ENCODE results near the gene SLC2A5.
"Not testable (repeated sequence)": the region's sequence is repeated elsewhere in the genome, so short reads cannot be mapped to it uniquely, and the experiment has no call there.

SLC2A5 gene

DNA sequence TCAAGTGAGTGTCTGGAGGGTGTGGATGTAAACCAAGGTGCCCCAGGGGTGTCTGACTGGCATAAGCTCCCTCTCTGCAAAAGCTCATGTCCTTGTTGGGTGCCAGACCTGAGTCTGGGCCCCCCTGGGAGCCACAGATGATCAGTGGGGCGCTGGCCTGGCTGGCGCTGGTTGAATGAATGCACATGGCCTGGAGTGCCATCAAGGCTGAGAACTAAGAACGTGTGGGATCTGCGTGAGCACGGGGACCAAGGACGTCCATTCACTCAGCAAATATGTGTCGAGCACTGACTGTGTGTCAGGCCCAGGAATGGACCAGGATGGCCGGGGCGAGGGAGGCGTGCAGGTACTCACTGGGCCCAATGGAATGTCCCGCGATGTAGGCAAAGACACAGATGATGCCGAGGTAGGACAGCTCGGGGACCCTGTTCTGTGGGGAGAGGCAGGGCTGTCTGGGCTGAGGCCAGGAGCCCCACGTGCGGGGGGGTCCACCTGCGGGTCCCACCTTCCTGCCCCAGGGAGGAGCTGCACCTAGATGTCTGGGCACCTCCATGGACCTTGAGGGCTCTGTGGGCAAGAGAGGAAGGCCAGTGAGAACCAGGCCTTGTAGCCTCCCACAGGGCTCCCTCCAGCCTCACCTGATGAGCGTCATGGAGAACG lies 62.3 kb downstream of the SLC2A5 start:
- no peaks in the 10 kb centered on the region for H3K4me1 ChIP-seq (ENCODE audit: control insufficient read depth, insufficient read depth, low read length)
- no peaks in the 10 kb centered on the region for H3K36me3 ChIP-seq (ENCODE audit: control insufficient read depth, insufficient read depth, low read length)
- H3K9me3 ChIP-seq (ENCODE audit: control insufficient read depth, insufficient read depth, low read length), result no peaks in the 10 kb centered on the region
- H3K9ac ChIP-seq (ENCODE audit: low read depth, low read length), result no peak overlapping the region
- no peaks in the 10 kb centered on the region for H3K27me3 ChIP-seq (ENCODE audit: control insufficient read depth, insufficient read depth, low read length)
- H3K4me3 ChIP-seq (ENCODE audit: low read depth, low read length), result no peak overlapping the region

DNA sequence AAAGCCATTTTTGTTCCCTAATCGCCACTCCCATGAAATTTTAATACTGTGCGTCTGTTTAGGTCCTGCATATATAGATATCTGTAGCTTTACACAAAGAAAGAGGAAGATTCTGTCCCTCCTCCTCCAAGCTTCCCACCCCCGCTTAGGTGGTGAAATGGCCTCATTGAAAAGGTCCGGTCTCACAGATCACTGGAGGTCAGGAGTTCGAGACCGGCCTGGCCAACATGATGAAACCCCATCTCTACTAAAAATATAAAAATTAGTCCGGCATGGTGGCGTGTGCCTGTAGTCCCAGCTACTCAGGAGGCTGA lies 64.1 kb downstream of the SLC2A5 start:
- H3K4me1 ChIP-seq (ENCODE audit: control insufficient read depth, insufficient read depth, low read length), result no peaks in the 10 kb centered on the region
- H3K36me3 ChIP-seq (ENCODE audit: control insufficient read depth, insufficient read depth, low read length), result no peaks in the 10 kb centered on the region
- no peak overlapping the region for H3K9ac ChIP-seq (ENCODE audit: low read depth, low read length)
- H3K9me3 ChIP-seq (ENCODE audit: control insufficient read depth, insufficient read depth, low read length), result no peaks in the 10 kb centered on the region
- no peak overlapping the region for H3K4me3 ChIP-seq (ENCODE audit: low read depth, low read length)
- no peaks in the 10 kb centered on the region for H3K27me3 ChIP-seq (ENCODE audit: control insufficient read depth, insufficient read depth, low read length)

DNA sequence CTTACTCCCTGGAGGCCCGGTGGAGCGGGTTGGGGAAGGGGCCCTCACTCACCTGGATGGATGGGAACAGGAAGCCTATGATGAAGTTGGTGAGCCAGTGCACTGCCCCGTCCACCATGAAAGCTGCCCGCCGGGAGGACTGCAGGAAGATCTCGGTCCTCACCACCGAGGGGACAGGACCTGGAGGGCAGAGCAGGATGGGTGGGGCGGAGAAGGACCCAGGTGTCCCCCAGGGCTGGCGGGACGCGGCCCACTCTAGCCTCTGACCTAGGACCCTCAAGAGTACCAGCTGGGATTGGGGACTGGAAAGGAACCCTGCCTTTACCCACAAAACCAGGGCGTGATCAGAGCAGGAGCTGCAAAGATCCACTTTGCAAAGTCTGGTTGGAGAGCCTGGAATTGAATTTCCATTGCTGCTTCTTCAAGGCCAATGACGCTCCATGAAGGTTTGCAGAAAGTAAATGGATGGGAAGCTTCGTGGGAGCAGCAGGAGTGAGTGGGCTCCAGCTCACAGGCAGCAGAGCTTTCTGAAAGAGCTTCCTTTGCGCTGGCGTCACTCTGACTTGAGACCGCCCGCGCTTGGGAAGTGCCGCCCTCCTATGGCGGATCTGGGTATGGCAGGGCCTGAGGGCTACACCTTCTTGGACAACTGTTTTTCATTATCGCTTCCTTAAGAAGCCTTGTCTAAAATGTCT lies 64.6 kb downstream of the SLC2A5 start:
- H3K9me3 ChIP-seq (ENCODE audit: control insufficient read depth, insufficient read depth, low read length), result no peaks in the 10 kb centered on the region
- H3K27me3 ChIP-seq (ENCODE audit: control insufficient read depth, insufficient read depth, low read length), result no peaks in the 10 kb centered on the region
- no peak overlapping the region for H3K4me3 ChIP-seq (ENCODE audit: low read depth, low read length)
- no peaks in the 10 kb centered on the region for H3K36me3 ChIP-seq (ENCODE audit: control insufficient read depth, insufficient read depth, low read length)
- H3K4me1 ChIP-seq (ENCODE audit: control insufficient read depth, insufficient read depth, low read length), result no peaks in the 10 kb centered on the region
- no peak overlapping the region for H3K9ac ChIP-seq (ENCODE audit: low read depth, low read length)

DNA sequence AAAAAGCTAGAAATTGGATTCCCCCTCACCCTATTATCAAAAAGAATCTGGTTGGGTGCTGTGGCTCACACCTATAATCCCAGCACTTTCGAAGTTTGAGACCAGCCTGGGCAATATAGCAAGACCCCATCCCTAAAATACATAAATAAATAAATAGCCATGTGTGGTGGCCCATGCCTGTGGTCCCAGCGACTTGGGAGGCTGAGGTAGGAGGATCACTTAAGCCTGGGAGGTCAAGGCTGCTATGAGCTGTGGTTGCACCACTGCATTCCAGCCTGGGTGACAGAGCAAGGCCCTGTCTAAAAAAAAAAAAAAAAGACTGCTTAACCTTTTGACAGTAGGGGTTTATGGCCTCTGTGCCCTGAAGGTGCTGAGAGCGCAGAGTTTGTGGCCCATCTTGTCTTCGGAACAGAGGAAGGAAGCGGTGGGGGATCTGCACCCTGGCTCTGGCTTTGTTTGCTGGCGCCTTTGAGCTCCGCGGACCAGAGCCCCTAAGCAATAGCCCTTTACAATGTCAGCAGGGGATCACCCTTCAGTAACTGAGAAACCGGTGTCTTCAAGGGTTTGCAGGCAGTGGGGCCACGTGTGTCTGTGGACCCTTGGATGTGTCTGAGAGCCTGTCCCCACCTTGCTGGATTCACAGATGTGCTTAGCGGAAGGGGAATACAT lies 65.3 kb downstream of the SLC2A5 start:
- H3K27me3 ChIP-seq (ENCODE audit: control insufficient read depth, insufficient read depth, low read length), result no peaks in the 10 kb centered on the region
- no peaks in the 10 kb centered on the region for H3K9me3 ChIP-seq (ENCODE audit: control insufficient read depth, insufficient read depth, low read length)
- no peaks in the 10 kb centered on the region for H3K36me3 ChIP-seq (ENCODE audit: control insufficient read depth, insufficient read depth, low read length)
- H3K4me1 ChIP-seq (ENCODE audit: control insufficient read depth, insufficient read depth, low read length), result no peaks in the 10 kb centered on the region
- H3K4me3 ChIP-seq (ENCODE audit: low read depth, low read length), result no peak overlapping the region
- H3K9ac ChIP-seq (ENCODE audit: low read depth, low read length), result no peak overlapping the region

DNA sequence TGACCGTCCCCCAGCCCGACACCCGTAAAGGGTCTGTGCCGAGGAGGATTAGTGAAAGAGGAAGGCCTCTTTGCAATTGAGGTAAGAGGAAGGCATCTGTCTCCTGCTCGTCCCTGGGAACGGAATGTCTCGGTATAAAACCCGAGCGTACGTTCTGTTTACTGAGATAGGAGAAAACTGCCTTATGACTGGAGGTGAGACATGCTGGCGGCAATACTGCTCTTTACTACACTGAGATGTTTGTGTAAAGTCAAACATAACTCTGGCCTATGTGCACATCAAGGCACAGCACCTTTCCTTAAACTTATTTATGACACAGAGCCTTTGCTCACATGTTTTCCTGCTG lies 67.2 kb downstream of the SLC2A5 start:
- H3K9ac ChIP-seq (ENCODE audit: low read depth, low read length); H3K9me3 ChIP-seq (ENCODE audit: control insufficient read depth, insufficient read depth, low read length); H3K4me1 ChIP-seq (ENCODE audit: control insufficient read depth, insufficient read depth, low read length); H3K4me3 ChIP-seq (ENCODE audit: low read depth, low read length); H3K36me3 ChIP-seq (ENCODE audit: control insufficient read depth, insufficient read depth, low read length); H3K27me3 ChIP-seq (ENCODE audit: control insufficient read depth, insufficient read depth, low read length): not testable (repeated sequence)

DNA sequence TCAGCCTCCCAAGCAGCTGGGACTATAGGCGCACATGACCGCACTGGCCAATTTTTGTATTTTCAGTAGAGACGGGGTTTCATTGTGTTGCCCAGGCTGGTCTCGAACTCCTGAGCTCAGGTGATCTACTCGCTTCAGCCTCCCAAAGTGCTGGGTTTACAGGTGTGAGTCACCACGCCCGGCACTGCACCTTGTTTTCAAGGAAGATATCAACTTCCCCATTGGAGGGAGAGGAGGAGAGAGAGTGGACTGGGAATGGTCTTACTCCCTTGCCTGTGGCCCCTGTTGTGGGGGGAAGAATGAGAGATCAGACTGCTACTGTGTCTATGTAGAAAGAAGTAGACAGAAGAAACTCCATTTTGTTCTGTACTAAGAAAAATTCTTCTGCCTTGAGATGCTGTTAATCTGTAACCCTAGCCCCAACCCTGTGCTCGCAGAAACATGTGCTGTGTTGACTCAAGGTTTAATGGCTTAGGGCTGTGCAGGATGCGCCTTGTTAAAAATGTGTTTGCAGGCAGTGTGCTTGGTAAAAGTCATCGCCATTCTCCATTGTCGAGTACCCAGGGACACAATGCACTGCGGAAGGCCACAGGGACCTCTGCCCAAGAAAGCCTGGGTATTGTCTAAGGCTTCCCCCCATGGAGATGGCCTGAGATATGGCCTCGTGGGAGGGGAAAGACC lies 67.8 kb downstream of the SLC2A5 start:
- not testable (repeated sequence) for H3K9me3 ChIP-seq (ENCODE audit: control insufficient read depth, insufficient read depth, low read length); H3K27me3 ChIP-seq (ENCODE audit: control insufficient read depth, insufficient read depth, low read length)

DNA sequence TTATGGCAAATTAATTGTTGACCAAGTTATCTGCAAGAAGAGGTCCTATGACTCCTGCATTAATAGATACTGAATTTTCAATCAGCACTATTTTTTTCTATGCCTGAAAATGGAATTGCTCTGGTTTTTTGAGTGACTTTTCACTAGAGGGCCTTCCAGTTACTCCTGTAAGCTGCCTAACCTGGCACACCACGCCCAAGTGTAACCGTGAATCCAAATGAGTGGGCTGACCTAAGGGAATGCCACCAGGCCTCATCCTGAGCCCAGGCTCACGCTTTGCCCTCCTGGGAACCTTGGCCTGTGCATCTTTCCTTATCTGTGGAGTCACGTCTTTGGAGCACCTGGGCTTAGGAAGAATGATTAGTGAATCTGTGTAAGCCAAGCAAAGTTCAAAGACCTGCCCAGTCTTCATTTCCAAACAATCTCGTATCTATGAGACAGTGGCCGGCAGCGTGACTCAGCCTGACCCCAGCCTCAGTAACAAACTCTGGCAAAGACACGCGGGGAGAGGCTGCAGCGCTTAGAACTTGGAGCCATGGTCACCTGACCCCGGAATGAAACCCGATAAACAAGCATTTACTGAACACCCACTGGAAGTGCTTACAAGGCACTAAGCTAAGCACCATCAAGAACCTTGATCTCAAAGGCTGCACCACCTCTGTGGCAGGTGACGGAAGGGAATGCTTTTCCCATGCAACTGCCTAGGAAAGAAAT lies 75.3 kb downstream of the SLC2A5 start:
- not testable (repeated sequence) for H3K4me3 ChIP-seq (ENCODE audit: low read depth, low read length); H3K9me3 ChIP-seq (ENCODE audit: control insufficient read depth, insufficient read depth, low read length); H3K27me3 ChIP-seq (ENCODE audit: control insufficient read depth, insufficient read depth, low read length); H3K4me1 ChIP-seq (ENCODE audit: control insufficient read depth, insufficient read depth, low read length); H3K36me3 ChIP-seq (ENCODE audit: control insufficient read depth, insufficient read depth, low read length); H3K9ac ChIP-seq (ENCODE audit: low read depth, low read length)

More for the DNA sequence above, 67.8 kb downstream of the SLC2A5 start:
- not testable (repeated sequence) for H3K4me3 ChIP-seq (ENCODE audit: low read depth, low read length); H3K4me1 ChIP-seq (ENCODE audit: control insufficient read depth, insufficient read depth, low read length); H3K9ac ChIP-seq (ENCODE audit: low read depth, low read length); H3K36me3 ChIP-seq (ENCODE audit: control insufficient read depth, insufficient read depth, low read length)

DNA sequence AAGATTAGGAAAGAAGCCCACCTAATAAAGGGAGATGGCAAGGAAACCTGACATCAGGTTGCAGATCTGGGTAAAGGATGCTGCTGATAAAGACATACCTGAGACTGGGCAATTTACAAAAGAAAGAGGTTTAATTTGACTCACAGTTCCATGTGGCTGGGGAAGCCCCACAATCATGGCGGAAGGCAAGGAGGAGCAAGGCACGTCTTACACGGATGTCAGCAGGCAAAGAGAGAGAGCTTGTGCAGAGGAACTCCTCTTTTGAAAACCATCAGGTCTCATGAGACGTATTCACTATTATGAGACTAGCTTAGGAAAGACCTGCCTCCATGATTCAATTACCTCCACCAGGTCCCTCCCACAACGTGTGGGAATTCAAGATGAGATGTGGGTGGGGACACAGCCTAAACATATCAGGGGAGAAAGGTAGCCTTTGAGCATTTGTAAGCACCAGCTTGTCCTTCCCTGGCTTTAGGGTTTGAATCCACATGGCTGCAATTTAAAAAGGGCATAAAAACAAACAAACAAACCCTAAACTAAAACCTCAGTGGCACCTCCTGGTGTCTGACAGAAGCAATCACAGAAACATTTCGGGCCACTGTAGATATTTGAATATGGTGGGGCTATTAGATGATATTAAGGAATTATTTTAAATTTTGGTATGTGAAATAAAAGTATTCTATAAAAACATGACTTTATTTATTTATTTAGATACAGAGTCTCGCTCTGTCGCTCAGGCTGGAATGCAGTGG lies 76.3 kb downstream of the SLC2A5 start:
- Histone ChIP-seq H3K9me3 (ENCODE audit: control insufficient read depth, insufficient read depth, low read length) (no peaks in the 10 kb centered on the region), H3K27me3 (ENCODE audit: control insufficient read depth, insufficient read depth, low read length) (no peaks in the 10 kb centered on the region), H3K36me3 (ENCODE audit: control insufficient read depth, insufficient read depth, low read length) (no peaks in the 10 kb centered on the region), H3K4me1 (ENCODE audit: control insufficient read depth, insufficient read depth, low read length) (no peaks in the 10 kb centered on the region), H3K9ac (ENCODE audit: low read depth, low read length) (no peak overlapping the region), H3K4me3 (ENCODE audit: low read depth, low read length) (no peak overlapping the region)

DNA sequence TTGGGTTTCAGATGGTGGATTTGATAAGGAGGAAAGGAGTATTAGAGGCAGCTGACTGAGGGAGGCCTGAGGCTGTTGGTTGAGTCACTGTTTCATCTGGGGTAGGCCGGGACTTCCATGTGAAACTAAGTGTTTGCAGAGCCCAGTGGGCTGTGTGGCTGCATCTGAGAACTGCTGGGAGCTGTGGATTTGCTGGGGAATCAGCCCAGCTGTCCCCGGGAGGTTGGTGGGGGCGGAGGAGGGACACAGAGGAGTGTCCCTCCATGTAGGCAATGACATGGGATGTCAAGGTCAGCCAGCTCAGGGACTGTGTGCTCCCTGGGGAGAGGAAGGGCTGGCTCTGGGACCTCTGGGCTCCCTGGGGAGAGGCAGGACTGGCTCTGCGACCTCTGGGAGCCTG lies 79.6 kb downstream of the SLC2A5 start:
- H3K4me1 ChIP-seq (ENCODE audit: control insufficient read depth, insufficient read depth, low read length), result peaks cover 3% of the 10 kb centered on the region
- H3K36me3 ChIP-seq (ENCODE audit: control insufficient read depth, insufficient read depth, low read length), result no peaks in the 10 kb centered on the region

DNA sequence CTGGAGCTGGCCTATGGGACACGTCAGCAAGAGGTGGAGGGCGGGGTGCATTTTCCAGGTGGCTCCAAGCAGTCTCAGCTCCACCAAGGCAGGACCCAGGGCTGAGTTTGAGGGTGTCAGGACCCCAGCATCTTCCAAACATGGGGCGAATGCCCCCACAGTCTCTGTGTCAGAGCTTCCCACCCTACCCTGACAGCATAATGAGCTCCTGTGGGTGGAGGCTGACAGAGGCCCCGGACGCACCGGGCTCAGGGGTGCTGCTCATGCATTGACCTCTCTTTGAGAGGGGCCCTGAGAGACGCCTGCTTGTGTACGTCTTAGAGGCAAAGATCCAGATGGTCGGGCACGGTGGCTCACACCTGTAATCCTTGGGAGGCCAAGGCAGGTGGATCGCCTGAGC lies 80.4 kb downstream of the SLC2A5 start:
- H3K4me1 ChIP-seq (ENCODE audit: control insufficient read depth, insufficient read depth, low read length), result peaks cover 3% of the 10 kb centered on the region
- no peak overlapping the region for H3K9ac ChIP-seq (ENCODE audit: low read depth, low read length)
- H3K9me3 ChIP-seq (ENCODE audit: control insufficient read depth, insufficient read depth, low read length), result no peaks in the 10 kb centered on the region
- no peaks in the 10 kb centered on the region for H3K27me3 ChIP-seq (ENCODE audit: control insufficient read depth, insufficient read depth, low read length)
- H3K4me3 ChIP-seq (ENCODE audit: low read depth, low read length), result no peak overlapping the region
- no peaks in the 10 kb centered on the region for H3K36me3 ChIP-seq (ENCODE audit: control insufficient read depth, insufficient read depth, low read length)

More for the DNA sequence above, 79.6 kb downstream of the SLC2A5 start:
- Histone ChIP-seq H3K27me3 (ENCODE audit: control insufficient read depth, insufficient read depth, low read length) (no peaks in the 10 kb centered on the region), H3K9me3 (ENCODE audit: control insufficient read depth, insufficient read depth, low read length) (no peaks in the 10 kb centered on the region), H3K4me3 (ENCODE audit: low read depth, low read length) (no peak overlapping the region), H3K9ac (ENCODE audit: low read depth, low read length) (no peak overlapping the region)

DNA sequence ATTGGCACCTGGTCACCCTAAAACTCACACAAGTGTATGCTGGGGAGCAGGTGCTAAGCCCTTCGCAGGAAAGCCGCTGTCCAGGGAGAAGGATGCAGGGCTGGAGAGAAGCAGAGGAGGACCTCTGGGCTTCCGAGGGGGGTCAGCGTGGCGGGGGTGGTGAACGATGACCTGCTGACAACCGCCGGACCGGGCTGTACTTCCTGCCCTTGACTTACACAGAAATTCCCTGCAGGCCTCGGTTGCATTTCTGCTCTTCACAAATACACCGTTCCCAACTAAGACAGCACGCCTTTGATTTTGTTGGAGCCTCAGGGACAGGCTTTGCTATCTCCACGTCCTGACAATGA lies 80.8 kb downstream of the SLC2A5 start:
- Histone ChIP-seq H3K9ac (ENCODE audit: low read depth, low read length) (no peak overlapping the region), H3K9me3 (ENCODE audit: control insufficient read depth, insufficient read depth, low read length) (no peaks in the 10 kb centered on the region), H3K4me3 (ENCODE audit: low read depth, low read length) (no peak overlapping the region), H3K4me1 (ENCODE audit: control insufficient read depth, insufficient read depth, low read length) (peaks cover 3% of the 10 kb centered on the region), H3K36me3 (ENCODE audit: control insufficient read depth, insufficient read depth, low read length) (no peaks in the 10 kb centered on the region), H3K27me3 (ENCODE audit: control insufficient read depth, insufficient read depth, low read length) (no peaks in the 10 kb centered on the region)

All from iPS-15b (cell line).